ENCODE measurements around the gene ALDOC.

Gene ALDOC

GRCh38 chr17:28551421-28552175 is 25.1 kb downstream of the ALDOC start:
- no peak for DNase-seq

- DNase-seq: no peak
Observed at GRCh38 chr17:28550858-28551257, 25.8 kb downstream of the ALDOC start.

GRCh38 chr17:28549236-28550132 is 27.2 kb downstream of the ALDOC start:
- peak; percentile 79 for DNase-seq

- no peak for DNase-seq
Observed at GRCh38 chr17:28548417-28549130, 28.1 kb downstream of the ALDOC start.

- peak; percentile 73 for DNase-seq
Observed at GRCh38 chr17:28547623-28548416, 28.9 kb downstream of the ALDOC start.

GRCh38 chr17:28547096-28547622 is 29.5 kb downstream of the ALDOC start:
- DNase-seq: no peak

- no peak for DNase-seq
Observed at GRCh38 chr17:28545787-28546415, 30.8 kb downstream of the ALDOC start.

GRCh38 chr17:28545141-28545503 is 31.6 kb downstream of the ALDOC start:
- DNase-seq: no peak

GRCh38 chr17:28544402-28545140 is 32.1 kb downstream of the ALDOC start:
- DNase-seq: no peak

GRCh38 chr17:28541439-28541838 is 35.3 kb downstream of the ALDOC start:
- no peak for DNase-seq

GRCh38 chr17:28540231-28540630 is 36.5 kb downstream of the ALDOC start:
- DNase-seq: no peak

- DNase-seq: no peak
Observed at GRCh38 chr17:28538296-28538895, 38.3 kb downstream of the ALDOC start.

- DNase-seq: no peak
Observed at GRCh38 chr17:28537219-28537610, 39.5 kb downstream of the ALDOC start.

GRCh38 chr17:28536532-28537218 is 40.0 kb downstream of the ALDOC start:
- DNase-seq: no peak

GRCh38 chr17:28534740-28535375 is 41.8 kb downstream of the ALDOC start:
- no peak for DNase-seq

GRCh38 chr17:28533091-28533807 is 43.4 kb downstream of the ALDOC start:
- no peak for DNase-seq

- no peak for DNase-seq
Observed at GRCh38 chr17:28532050-28532960, 44.4 kb downstream of the ALDOC start.

- DNase-seq: no peak
Observed at GRCh38 chr17:28530926-28531325, 45.8 kb downstream of the ALDOC start.

All from CD4-positive, alpha-beta T cell treated with Interleukin-10 for 1 hour (primary cell).